ENCODE results near the gene ACCS. TPM values are rescaled to one million over a fixed set of nuclear protein-coding genes. Genes with fewer than 3 reads are reported as not detected.

Gene ACCS, protein sequence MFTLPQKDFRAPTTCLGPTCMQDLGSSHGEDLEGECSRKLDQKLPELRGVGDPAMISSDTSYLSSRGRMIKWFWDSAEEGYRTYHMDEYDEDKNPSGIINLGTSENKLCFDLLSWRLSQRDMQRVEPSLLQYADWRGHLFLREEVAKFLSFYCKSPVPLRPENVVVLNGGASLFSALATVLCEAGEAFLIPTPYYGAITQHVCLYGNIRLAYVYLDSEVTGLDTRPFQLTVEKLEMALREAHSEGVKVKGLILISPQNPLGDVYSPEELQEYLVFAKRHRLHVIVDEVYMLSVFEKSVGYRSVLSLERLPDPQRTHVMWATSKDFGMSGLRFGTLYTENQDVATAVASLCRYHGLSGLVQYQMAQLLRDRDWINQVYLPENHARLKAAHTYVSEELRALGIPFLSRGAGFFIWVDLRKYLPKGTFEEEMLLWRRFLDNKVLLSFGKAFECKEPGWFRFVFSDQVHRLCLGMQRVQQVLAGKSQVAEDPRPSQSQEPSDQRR
- total RNA-seq = 32.2 TPM

DNA sequence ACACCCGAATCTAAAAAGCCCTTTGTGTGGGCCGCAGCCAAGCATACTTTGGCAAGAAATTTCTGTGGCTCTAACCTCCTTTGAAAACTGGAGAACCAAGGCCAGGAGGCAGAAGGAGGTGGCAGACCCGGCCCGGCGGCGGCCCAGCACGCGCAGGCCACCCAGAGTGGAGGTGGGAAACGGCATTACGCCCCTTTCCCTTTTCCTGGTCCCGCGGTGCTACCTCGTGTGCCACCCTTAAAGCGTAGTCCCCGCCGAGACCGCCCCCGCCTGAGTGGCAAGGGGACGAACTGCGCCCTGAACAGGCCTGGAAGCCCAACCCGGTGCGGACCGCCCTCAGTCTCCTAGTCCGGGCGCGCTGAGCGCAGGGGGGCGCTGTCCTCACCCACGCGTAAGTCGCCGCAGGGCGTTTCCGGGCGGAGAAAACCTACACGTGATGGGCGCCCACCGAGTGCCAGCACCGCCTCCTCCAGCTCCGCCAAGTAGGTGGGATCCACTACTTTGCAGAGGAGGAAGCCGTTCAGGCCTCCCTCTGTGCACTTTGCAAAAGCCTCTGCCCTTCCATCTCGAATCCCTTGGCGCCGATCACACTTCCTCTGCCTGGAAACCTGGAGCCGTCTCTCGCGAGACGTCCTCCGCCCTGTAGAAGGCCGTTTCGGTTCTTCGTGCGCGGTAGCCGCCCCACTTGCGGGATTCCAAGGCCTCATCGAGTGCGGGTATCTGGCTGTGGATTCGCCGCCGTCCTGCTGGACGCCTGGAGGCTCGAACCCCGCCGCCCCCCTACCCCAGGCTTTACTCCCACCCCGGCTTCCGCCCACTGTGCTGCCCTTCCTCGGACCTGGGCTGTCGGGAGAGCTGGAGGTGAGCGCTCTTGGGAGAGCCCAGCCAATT, at the start of gene ACCS:
Gene ACCS (plus strand): TSS at position 430 of the 891 bp plus-strand sequence. CDS start 1,358 bp downstream, outside the sequence.

DNA sequence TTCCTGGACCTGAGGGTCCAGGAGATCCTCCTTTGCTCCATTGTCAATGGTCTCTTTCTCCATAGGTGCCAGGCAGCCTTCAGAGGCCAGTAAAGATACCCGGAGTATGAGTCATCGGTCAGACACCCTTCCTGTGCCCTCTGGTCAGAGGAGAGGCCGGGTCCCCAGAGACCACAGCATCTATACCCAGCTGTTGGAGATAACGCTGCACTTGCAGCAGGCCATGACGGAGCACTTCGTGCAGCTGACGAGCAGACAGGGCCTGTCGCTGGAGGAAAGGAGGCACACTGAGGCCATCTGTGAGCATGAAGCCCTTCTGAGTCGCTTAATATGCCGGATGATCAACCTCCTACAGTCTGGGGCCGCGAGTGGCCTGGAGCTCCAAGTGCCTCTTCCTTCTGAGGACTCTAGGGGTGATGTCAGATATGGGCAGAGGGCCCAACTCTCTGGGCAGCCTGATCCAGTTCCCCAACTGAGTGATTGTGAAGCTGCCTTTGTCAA, 18.1 kb upstream of the ACCS start, which contains the start of gene ACCSL:
Gene ACCSL (plus strand): TSS at position 51 of the 501 bp plus-strand sequence. CDS start 56 bp downstream, at position 107.

DNA sequence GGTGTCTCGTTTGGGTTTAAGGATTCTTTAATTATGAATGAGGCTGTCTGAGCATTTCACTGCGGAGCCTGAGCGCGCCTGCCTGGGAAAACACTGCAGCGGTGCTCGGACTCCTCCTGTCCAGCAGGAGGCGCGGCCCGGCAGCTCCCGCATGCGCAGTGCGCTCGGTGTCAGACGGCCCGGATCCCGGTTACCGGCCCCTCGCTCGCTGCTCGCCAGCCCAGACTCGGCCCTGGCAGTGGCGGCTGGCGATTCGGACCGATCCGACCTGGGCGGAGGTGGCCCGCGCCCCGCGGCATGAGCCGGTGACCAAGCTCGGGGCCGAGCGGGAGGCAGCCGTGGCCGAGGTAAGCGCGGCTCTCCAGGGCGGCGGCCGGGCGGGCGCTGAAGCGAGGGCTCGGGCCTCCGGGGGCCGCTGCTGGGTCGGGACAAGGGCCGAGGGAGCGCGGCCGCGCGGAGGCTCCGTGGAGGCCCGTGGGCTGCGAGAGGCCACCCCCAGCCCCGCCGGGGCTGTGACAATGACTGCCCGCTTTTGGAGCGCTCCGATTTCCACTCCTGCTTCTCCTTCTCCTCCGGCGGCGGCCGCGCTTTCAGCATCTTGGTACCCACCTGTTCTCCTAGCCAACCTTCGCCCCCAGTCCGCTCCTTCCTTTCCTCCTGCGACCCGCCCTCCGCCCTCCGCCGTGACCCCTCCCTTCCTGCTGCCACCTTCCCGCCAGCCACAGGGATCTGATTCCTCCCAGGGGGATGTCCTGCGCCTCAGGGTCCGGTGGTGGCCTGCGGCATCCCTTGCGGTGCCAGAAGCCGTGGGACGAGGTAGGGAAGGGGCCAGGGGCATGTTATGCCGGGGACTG, 29.7 kb downstream of the ACCS start, which contains the start of gene EXT2:
Gene EXT2 (plus strand): TSS at position 173 of the 854 bp plus-strand sequence. CDS start 12,035 bp downstream, outside the sequence.

Other genes starting within 250 kb of the ACCS start
- 34.7 TPM for gene ALKBH3, start 185.4 kb upstream of the ACCS start, total RNA-seq
- gene C11orf96, start 123.6 kb upstream of the ACCS start, total RNA-seq = 18.2 TPM
- gene ACCSL, start 18.3 kb upstream of the ACCS start, total RNA-seq = not detected
- gene EXT2, start 29.4 kb downstream of the ACCS start, total RNA-seq = 138 TPM
- 0.31 TPM for gene ALX4, start 243.9 kb downstream of the ACCS start, total RNA-seq

Measured in parietal lobe (tissue), 1 donor.